H1 (cell line): Measurements from ENCODE around the gene PPP2R3B. TPM values are rescaled to one million over a fixed set of nuclear protein-coding genes. Genes with fewer than 3 reads are reported as not detected.

Experiments
- CTCF ChIA-PET: fragments of 300-600 bp; sonication (Branson Sonifier 250); formaldehyde crosslinking; loops from one replicate; lab custom pipeline; 2021; ENCODE audit not compliant: partially characterized antibody; lab: Charles Lee
- POLR2A ChIA-PET: fragments of 300-600 bp; sonication (Branson Sonifier 250); formaldehyde crosslinking; loops from one replicate; lab custom pipeline; 2021; ENCODE audit warnings: inconsistent platforms; ENCODE audit not compliant: partially characterized antibody; lab: Charles Lee
- DNase-seq, 2 experiments: peaks; one replicate each; pipeline versions ENCODE4 v3.0.0 to v3.0.0-alpha.2; 2010 to 2022; ENCODE audit warnings: low spot score in 2 of 2, low read depth in 1 of 2, mixed read lengths in 1 of 2
- FAIRE-seq: peaks from 2 replicates; lab custom pipeline; 2011; peaks lifted over from hg19 to GRCh38; lab: Jason Lieb, UNC
- H2AFZ ChIP-seq: 2 replicates; pipeline ENCODE4 v1.8.1; 2012; ENCODE audit warnings: low read length, inconsistent platforms
- H2AK5ac ChIP-seq: 2 replicates; pipeline ENCODE4 v1.6.1; 2013; ENCODE audit warnings: low read depth, low read length
- H2BK120ac ChIP-seq: replicated peaks from 2 replicates; pipeline ENCODE3; 2013; ENCODE audit warnings: low read depth, low read length, inconsistent platforms
- H2BK12ac ChIP-seq: 2 replicates; pipeline ENCODE4 v1.6.1; 2013; ENCODE audit warnings: low read depth, low read length
- H2BK15ac ChIP-seq: 2 replicates; pipeline ENCODE4 v1.6.1; 2013; ENCODE audit warnings: low read length
- H2BK20ac ChIP-seq: 2 replicates; pipeline ENCODE4 v1.6.1; 2013; ENCODE audit warnings: low read length
- H2BK5ac ChIP-seq: 2 replicates; pipeline ENCODE4 v1.6.1; 2013; ENCODE audit warnings: low read depth, low read length
- H3K14ac ChIP-seq: 2 replicates; pipeline ENCODE4 v1.6.1; 2013; ENCODE audit warnings: inconsistent platforms; ENCODE audit not compliant: insufficient read length
- H3K18ac ChIP-seq: 2 replicates; pipeline ENCODE4 v1.6.1; 2013; ENCODE audit warnings: low read length; ENCODE audit errors: extremely low read depth
- H3K23ac ChIP-seq: 2 replicates; pipeline ENCODE4 v1.6.1; 2013; ENCODE audit warnings: inconsistent platforms; ENCODE audit not compliant: insufficient read length
- H3K23me2 ChIP-seq: 2 replicates; pipeline ENCODE4 v1.6.1; 2013; ENCODE audit warnings: low read depth, low read length
- H3K27ac ChIP-seq: 2 replicates; pipeline ENCODE4 v1.6.1; 2011; ENCODE audit warnings: low read depth, low read length, inconsistent platforms
- H3K27me3 ChIP-seq, 4 experiments: replicated peaks in 1 of 4; 1 replicate in 1 of 4; 2 replicates in 3 of 4; pipeline versions ENCODE4 v1.6.1 to v1.8.1; 2011 to 2013; ENCODE audit warnings: low read length in 3 of 4, mild to moderate bottlenecking in 3 of 4, inconsistent platforms in 2 of 4, mixed read lengths in 2 of 4, moderate library complexity in 1 of 4; ENCODE audit not compliant: control insufficient read depth in 3 of 4, insufficient read depth in 3 of 4; ENCODE audit errors: extremely low read depth in 1 of 4
- H3K36me3 ChIP-seq, 4 experiments: 2 replicates each; pipeline versions ENCODE4 v1.6.1 to v1.8.1; 2011 to 2013; ENCODE audit warnings: mild to moderate bottlenecking in 4 of 4, low read length in 3 of 4, moderate library complexity in 2 of 4, control low read depth in 1 of 4, inconsistent platforms in 1 of 4; ENCODE audit not compliant: insufficient read depth in 4 of 4, control insufficient read depth in 2 of 4
- H3K4ac ChIP-seq: replicated peaks from 2 replicates; pipeline ENCODE3; 2013; ENCODE audit warnings: low read length, low read depth, mixed read lengths, inconsistent platforms; ENCODE audit not compliant: insufficient read length
- H3K4me1 ChIP-seq, 4 experiments: replicated peaks in 1 of 4; 1 replicate in 1 of 4; 2 replicates in 3 of 4; pipeline versions ENCODE4 v1.6.1 to v1.8.1; 2011 to 2013; ENCODE audit warnings: low read length in 3 of 4, inconsistent platforms in 2 of 4, mixed read lengths in 1 of 4; ENCODE audit not compliant: insufficient read depth in 4 of 4, control insufficient read depth in 3 of 4
- H3K4me2 ChIP-seq, 2 experiments: 2 replicates each; pipeline versions ENCODE4 v1.6.1 to v1.8.1; 2011 to 2013; ENCODE audit warnings: low read depth in 2 of 2, low read length in 2 of 2, control low read depth in 1 of 2, inconsistent platforms in 1 of 2, mild to moderate bottlenecking in 1 of 2; ENCODE audit not compliant: insufficient read depth in 1 of 2
- H3K4me3 ChIP-seq, 4 experiments: fragments of 200-600, 300-600 bp in 1 of 4; sonication (generic), shearing (Covaris generic), sonication (Bioruptor Twin) in 1 of 4; 2 replicates each; pipeline versions ENCODE4 v1.5.1 to v1.8.1; 2011 to 2016; ENCODE audit warnings: low read length in 4 of 4, low read depth in 3 of 4, control low read depth in 2 of 4, inconsistent platforms in 2 of 4, mild to moderate bottlenecking in 2 of 4, mixed read lengths in 1 of 4, moderate library complexity in 1 of 4; ENCODE audit not compliant: insufficient read depth in 2 of 4; ENCODE audit errors: extremely low read depth in 1 of 4
- H3K56ac ChIP-seq: replicated peaks from 2 replicates; pipeline ENCODE3; 2013; ENCODE audit warnings: low read depth, mild to moderate bottlenecking, mixed read lengths, low read length, inconsistent platforms; ENCODE audit not compliant: insufficient read length
- H3K79me1 ChIP-seq: 2 replicates; pipeline ENCODE4 v1.6.1; 2013; ENCODE audit warnings: low read depth, low read length, control low read depth
- H3K79me2 ChIP-seq, 2 experiments: 2 replicates each; pipeline versions ENCODE4 v1.6.1 to v1.8.1; 2012 to 2013; ENCODE audit warnings: low read length in 2 of 2, mild to moderate bottlenecking in 2 of 2, inconsistent platforms in 1 of 2; ENCODE audit not compliant: insufficient read depth in 2 of 2, control insufficient read depth in 1 of 2
- H3K9ac ChIP-seq, 4 experiments: replicated peaks in 1 of 4; 1 replicate in 1 of 4; 2 replicates in 3 of 4; pipeline versions ENCODE4 v1.6.1 to v1.8.1; 2011 to 2013; ENCODE audit warnings: low read depth in 3 of 4, low read length in 3 of 4, control low read depth in 2 of 4, mild to moderate bottlenecking in 2 of 4, moderate library complexity in 2 of 4, inconsistent platforms in 1 of 4; ENCODE audit errors: extremely low read depth in 1 of 4
- H3K9me3 ChIP-seq, 2 experiments: 2 replicates each; pipeline versions ENCODE4 v1.6.1 to v1.8.1; 2012 to 2013; ENCODE audit warnings: mild to moderate bottlenecking in 2 of 2, moderate library complexity in 2 of 2, control low read depth in 1 of 2, inconsistent platforms in 1 of 2, low read depth in 1 of 2, low read length in 1 of 2, mixed read lengths in 1 of 2; ENCODE audit not compliant: insufficient read depth in 2 of 2
- H4K20me1 ChIP-seq, 2 experiments: replicated peaks in 1 of 2; 2 replicates each; pipeline versions ENCODE3 to v1.8.1; 2011 to 2013; ENCODE audit warnings: inconsistent platforms in 2 of 2, low read length in 2 of 2, mild to moderate bottlenecking in 1 of 2; ENCODE audit not compliant: insufficient read depth in 2 of 2, control insufficient read depth in 1 of 2
- H4K5ac ChIP-seq: 2 replicates; pipeline ENCODE4 v1.6.1; 2013; ENCODE audit warnings: low read length, low read depth, mixed read lengths, inconsistent platforms; ENCODE audit not compliant: insufficient read length
- H4K8ac ChIP-seq: 2 replicates; pipeline ENCODE4 v1.8.0; 2013; ENCODE audit warnings: mild to moderate bottlenecking, moderate library complexity, low read length, inconsistent platforms; ENCODE audit not compliant: insufficient read depth; ENCODE audit errors: extremely low read depth
- H4K91ac ChIP-seq: replicated peaks from 2 replicates; pipeline ENCODE3; 2013; ENCODE audit warnings: low read length, mixed read lengths, inconsistent platforms; ENCODE audit not compliant: insufficient read length
- CBX5 ChIP-seq: fragments of 300-800, 300-1000 bp; sonication (generic); IDR thresholded peaks from 2 replicates; pipeline ENCODE4 v1.7.1; 2016; ENCODE audit warnings: antibody characterized with exemption, low read length, low read depth
- CREB1 ChIP-seq: IDR thresholded peaks from 2 replicates; pipeline ENCODE4 v1.6.1; 2012; ENCODE audit warnings: inconsistent platforms
- FOSL1 ChIP-seq: IDR thresholded peaks from 2 replicates; pipeline ENCODE4 v1.6.1; 2011; ENCODE audit warnings: mild to moderate bottlenecking, low read depth, low read length, moderate library complexity; ENCODE audit not compliant: insufficient read depth
- NRF1 ChIP-seq: IDR thresholded peaks from 2 replicates; pipeline ENCODE4 v1.6.1; 2011; ENCODE audit warnings: mild to moderate bottlenecking, low read depth, low read length, improper control_type of control experiment
- RAD21 ChIP-seq, 2 experiments: IDR thresholded peaks in 1 of 2; conservative IDR thresholded peaks in 1 of 2; 2 replicates each; pipeline ENCODE4 v1.6.1; 2011; ENCODE audit warnings: low read depth in 2 of 2, low read length in 2 of 2, improper control_type of control experiment in 1 of 2, inconsistent platforms in 1 of 2, mild to moderate bottlenecking in 1 of 2, moderate library complexity in 1 of 2
- RXRA ChIP-seq: IDR thresholded peaks from 2 replicates; pipeline ENCODE4 v1.6.1; 2011; ENCODE audit warnings: low read depth, mild to moderate bottlenecking, low read length, moderate library complexity; ENCODE audit not compliant: insufficient read depth
- WGBS, 2 experiments: shearing (Covaris generic) in 1 of 2; methylation state at CpG; one replicate each; pipeline versions ENCODE4 v1.1.6 to v1.1.7; 2013 to 2015; ENCODE audit warnings: low lambda C conversion rate in 2 of 2, mixed read lengths in 2 of 2, inconsistent platforms in 1 of 2, low coverage in 1 of 2, missing lambda C conversion rate in 1 of 2; ENCODE audit not compliant: insufficient replicate concordance in 2 of 2, insufficient coverage in 1 of 2, insufficient read length in 1 of 2; ENCODE audit errors: extremely low coverage in 1 of 2, missing lambda C conversion rate in 1 of 2; 5-methylcytosine and 5-hydroxymethylcytosine counted together
- long read RNA-seq, 2 experiments: library from RNA in 1 of 2; library from capped mRNA in 1 of 2; stranded (forward); transcript quantifications; one replicate each; pipeline ENCODE4 v2.0.0, GENCODE V29; 2021; ENCODE audit warnings: inconsistent platforms in 1 of 2
- polyA minus RNA-seq, 3 experiments: library from RNA; depleted of rRNA, polyadenylated mRNA; stranded (reverse); fragments of >200 nt; gene quantifications; 1 replicate in 2 of 3; 2 replicates in 1 of 3; pipeline ENCODE4 v1.2.3, GENCODE V29; 2011
- polyA plus RNA-seq, 7 experiments: library from polyadenylated mRNA; depleted of rRNA in 3 of 7; stranded (reverse) in 5 of 7; unstranded in 2 of 7; fragments of >200 nt in 5 of 7; fragments of 200-250 nt in 2 of 7; gene quantifications; 1 replicate in 5 of 7; 2 replicates in 1 of 7; 4 replicates in 1 of 7; pipeline versions ENCODE4 v1.2.1 to v1.2.3, GENCODE V29; 2011 to 2013; ENCODE audit warnings: missing spikeins in 2 of 7, mixed read lengths in 2 of 7
- total RNA-seq: library from RNA; stranded (reverse); fragmentation: NEBNext Ultra II Directional; extraction: Animal tissue kit (Norgen Biotek cat#: 25700); gene quantifications from 2 replicates; pipeline ENCODE4 v1.2.1, GENCODE V29; 2021

Gene PPP2R3B, protein sequence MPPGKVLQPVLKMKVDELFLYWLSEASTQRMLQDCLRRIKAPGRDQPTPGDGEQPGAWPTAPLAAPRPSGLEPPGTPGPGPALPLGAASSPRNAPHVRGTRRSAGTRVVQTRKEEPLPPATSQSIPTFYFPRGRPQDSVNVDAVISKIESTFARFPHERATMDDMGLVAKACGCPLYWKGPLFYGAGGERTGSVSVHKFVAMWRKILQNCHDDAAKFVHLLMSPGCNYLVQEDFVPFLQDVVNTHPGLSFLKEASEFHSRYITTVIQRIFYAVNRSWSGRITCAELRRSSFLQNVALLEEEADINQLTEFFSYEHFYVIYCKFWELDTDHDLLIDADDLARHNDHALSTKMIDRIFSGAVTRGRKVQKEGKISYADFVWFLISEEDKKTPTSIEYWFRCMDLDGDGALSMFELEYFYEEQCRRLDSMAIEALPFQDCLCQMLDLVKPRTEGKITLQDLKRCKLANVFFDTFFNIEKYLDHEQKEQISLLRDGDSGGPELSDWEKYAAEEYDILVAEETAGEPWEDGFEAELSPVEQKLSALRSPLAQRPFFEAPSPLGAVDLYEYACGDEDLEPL
- 84.3 and 86.7 TPM in 2 replicates for total RNA-seq
- polyA plus RNA-seq (2011; rRNA removed): 47.6 and 80.1 TPM in 2 replicates
- 74.0 TPM for polyA plus RNA-seq (2011; cell fraction: cytosol; rRNA removed)
- 265 TPM for polyA plus RNA-seq (2011; cell fraction: nucleus; rRNA removed)
- polyA plus RNA-seq (2012, experiment 1 of 2): 46.6 to 79.9 TPM (median 73.3 TPM) in 4 replicates
- 48.0 TPM for polyA plus RNA-seq (2012, experiment 2 of 2)
- 41.6 TPM for polyA plus RNA-seq (2013, experiment 1 of 2)
- 37.4 TPM for polyA plus RNA-seq (2013, experiment 2 of 2)
- polyA minus RNA-seq (2011; rRNA and poly(A)+ RNA removed): 39.1 and 49.9 TPM in 2 replicates
- 56.4 TPM for polyA minus RNA-seq (2011; cell fraction: cytosol; rRNA and poly(A)+ RNA removed)
- polyA minus RNA-seq (2011; cell fraction: nucleus; rRNA and poly(A)+ RNA removed): 122 TPM
- long read RNA-seq, experiment 1, partial matches to known transcripts: 3 of 16 reads
- long read RNA-seq, experiment 1, other reads (novel, unspliced or antisense): 9 of 16 reads
- long read RNA-seq, experiment 2: 0 reads

DNA sequence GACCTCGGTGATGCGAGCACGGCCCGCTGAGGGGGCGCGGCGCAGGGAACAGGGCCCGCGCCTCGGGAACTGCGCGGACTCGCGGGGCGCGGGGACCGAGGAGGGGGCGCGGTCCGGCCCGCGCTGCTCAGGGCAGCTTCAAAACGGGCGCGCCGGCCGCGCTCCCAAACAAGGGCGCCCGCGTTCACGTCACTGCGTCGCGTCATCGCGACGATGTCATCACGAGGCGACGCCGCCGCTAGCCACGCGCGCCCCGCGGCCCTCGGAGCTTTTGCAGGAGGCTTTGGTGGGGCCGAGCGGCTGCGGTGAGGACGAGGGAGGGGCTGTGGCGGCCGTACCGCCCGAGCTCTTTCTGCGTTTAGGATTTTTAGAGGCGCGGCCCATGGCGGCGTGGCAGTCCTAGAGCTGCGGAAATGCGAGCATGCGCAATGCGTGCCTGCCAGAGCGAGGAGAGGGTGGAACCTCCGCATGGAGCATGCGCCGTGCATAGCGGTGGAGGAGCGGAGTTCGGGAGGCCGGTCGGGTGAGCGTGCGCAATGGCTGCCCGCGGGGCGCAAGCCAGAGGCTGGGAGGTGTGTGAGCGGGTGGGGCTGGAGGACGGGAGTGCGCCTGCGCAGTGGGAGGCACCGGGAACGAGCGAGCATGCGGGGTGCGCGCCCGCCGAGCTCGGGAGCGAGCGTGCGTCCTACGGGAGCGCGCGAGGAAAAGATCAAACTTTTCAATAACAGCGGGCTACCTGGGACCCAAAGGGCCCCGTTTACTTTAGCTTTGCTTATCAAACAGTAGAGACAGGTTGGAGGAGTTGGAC, at the start of gene PPP2R3B:
PPP2R3B (minus strand) TSS at position 140 of the 808 bp plus-strand sequence. CDS start 216 bp downstream, outside the sequence.
- H2BK120ac ChIP-seq: no peak within 1 kb of the TSS
- H3K4me3 ChIP-seq: peak within 1 kb of the TSS; percentile 64 to 99 (median 97)
- H3K4ac ChIP-seq: no peak within 1 kb of the TSS
- peak within 1 kb of the TSS; percentile 100 for H4K8ac ChIP-seq
- H3K56ac ChIP-seq: peak within 1 kb of the TSS; percentile 97
- peak within 1 kb of the TSS; percentile 100 for H4K91ac ChIP-seq
- no peak within 1 kb of the TSS for H2BK20ac ChIP-seq
- H3K36me3 ChIP-seq: peaks cover 0 to 5% (median 0%) of the 10 kb centered on the region in 4 experiments; a peak in 1 of 8 replicates
- WGBS, 2 experiments: 2% methylated on average over 65 of the region's 102 CpGs; no CpG with 5 or more reads in 1 of the 2 experiments
- no peak within 1 kb of the TSS for H2BK15ac ChIP-seq
- peaks cover 7% of the 10 kb centered on the region for H3K79me1 ChIP-seq
- no peaks in the 10 kb centered on the region for H4K20me1 ChIP-seq
- peak; percentile 68 for FAIRE-seq
- H3K9ac ChIP-seq: peak within 1 kb of the TSS; percentile 95 to 100 (median 98)
- H3K14ac ChIP-seq: no peak within 1 kb of the TSS
- H3K79me2 ChIP-seq: peaks cover 7 to 29% of the 10 kb centered on the region in 2 experiments; a peak in 3 of 4 replicates
- ChIA-PET POLR2A (no interaction called here), CTCF (no interaction called here)
- H3K4me2 ChIP-seq: peak within 1 kb of the TSS; percentile 64 to 69
- H4K5ac ChIP-seq: peak within 1 kb of the TSS; percentile 97
- peaks cover 4% of the 10 kb centered on the region for H3K23me2 ChIP-seq
- H3K18ac ChIP-seq: peak within 1 kb of the TSS; percentile 99; the same call in 1 of the 2 replicates
- H3K9me3 ChIP-seq: no peaks in the 10 kb centered on the region
- H2BK5ac ChIP-seq: peak within 1 kb of the TSS; percentile 99
- peak within 1 kb of the TSS; percentile 95; the same call in 1 of the 2 replicates for H2AFZ ChIP-seq
- no peaks in the 10 kb centered on the region; a peak in 3 of 7 replicates for H3K4me1 ChIP-seq
- DNase-seq: peak; percentile 98
- H2AK5ac ChIP-seq: no peak within 1 kb of the TSS
- H3K27me3 ChIP-seq: no peaks in the 10 kb centered on the region
- H3K23ac ChIP-seq: no peak within 1 kb of the TSS
- peak within 1 kb of the TSS; percentile 88; the same call in 1 of the 2 replicates for H2BK12ac ChIP-seq
- peak within 1 kb of the TSS; percentile 100 for H3K27ac ChIP-seq
- TF ChIP-seq RAD21 (IDR thresholded peaks at IDR 0.05 in 1 of 2, conservative IDR thresholded peaks at IDR 0.05 in 1 of 2; ENCODE audit: low read depth in 2 of 2, low read length in 2 of 2) (no peak), CREB1 (peak; percentile 100), FOSL1 (no peak), CBX5 (no peak), RXRA (no peak), NRF1 (peak; percentile 93)
